GM23338 (cell line): ENCODE results near the gene CUEDC2. TPM values are rescaled to one million over a fixed set of nuclear protein-coding genes. Genes with fewer than 3 reads are reported as not detected.

ENCODE experiments used
- ATAC-seq: fragments of 200-7000 bp; cut with Tn5 transposase; 3 replicates; pipeline ENCODE4 v1.9.1; 2020
- DNase-seq: peaks from one replicate; pipeline ENCODE4 v3.0.0-alpha.2; 2015; ENCODE audit warnings: low spot score
- H2AFZ ChIP-seq: fragments of 200-600 bp; sonication (generic); 2 replicates; pipeline ENCODE4 v1.8.0; 2016; ENCODE audit warnings: antibody characterized with exemption, mild to moderate bottlenecking, moderate library complexity
- H3F3A ChIP-seq: fragments of 200-600 bp; sonication (generic); replicated peaks from 2 replicates; pipeline ENCODE4 v1.8.0; 2017; ENCODE audit warnings: antibody characterized with exemption, mixed run types, low read depth
- H3K27ac ChIP-seq: fragments of 200-600 bp; sonication (generic); 2 replicates; pipeline ENCODE4 v1.6.1; 2016; ENCODE audit warnings: low read depth
- H3K27me3 ChIP-seq: fragments of 200-600 bp; sonication (generic); 2 replicates; pipeline ENCODE4 v1.8.0; 2016; ENCODE audit warnings: mild to moderate bottlenecking, mixed run types, moderate library complexity; ENCODE audit not compliant: insufficient read depth
- H3K36me3 ChIP-seq: fragments of 200-600 bp; sonication (generic); 2 replicates; pipeline ENCODE4 v1.8.0; 2016; ENCODE audit warnings: mild to moderate bottlenecking; ENCODE audit not compliant: insufficient read depth
- H3K4me1 ChIP-seq: fragments of 200-600 bp; sonication (generic); 2 replicates; pipeline ENCODE4 v1.8.0; 2016; ENCODE audit warnings: mild to moderate bottlenecking, moderate library complexity; ENCODE audit not compliant: insufficient read depth
- H3K4me2 ChIP-seq: fragments of 200-600 bp; sonication (generic); 2 replicates; pipeline ENCODE4 v1.7.1; 2017; ENCODE audit warnings: mixed run types
- H3K4me3 ChIP-seq: fragments of 200-600 bp; sonication (generic); 2 replicates; pipeline ENCODE4 v1.6.1; 2016; ENCODE audit warnings: mixed run types
- H3K79me2 ChIP-seq: fragments of 200-600 bp; sonication (generic); replicated peaks from 2 replicates; pipeline ENCODE4 v1.8.0; 2017; ENCODE audit warnings: mild to moderate bottlenecking; ENCODE audit not compliant: insufficient read depth
- H3K9me2 ChIP-seq: fragments of 200-600 bp; sonication (generic); 2 replicates; pipeline ENCODE4 v1.8.0; 2017; ENCODE audit not compliant: insufficient read depth
- H4K20me1 ChIP-seq: fragments of 200-600 bp; sonication (generic); replicated peaks from 2 replicates; pipeline ENCODE4 v1.8.0; 2017; ENCODE audit warnings: mild to moderate bottlenecking; ENCODE audit not compliant: insufficient read depth
- H3K27ac Mint-ChIP-seq: 2 replicates; pipeline ENCODE4 v1.8.0; 2020; ENCODE audit warnings: inconsistent platforms, mild to moderate bottlenecking, moderate library complexity, mixed read lengths
- H3K27me3 Mint-ChIP-seq: 3 replicates; pipeline ENCODE4 v1.8.0; 2022; ENCODE audit warnings: low read depth, mild to moderate bottlenecking, moderate library complexity, mixed read lengths, inconsistent platforms; ENCODE audit not compliant: insufficient read depth, poor library complexity
- H3K36me3 Mint-ChIP-seq: 3 replicates; pipeline ENCODE4 v1.8.0; 2021; ENCODE audit warnings: low read depth, mild to moderate bottlenecking, inconsistent platforms, moderate library complexity, mixed read lengths
- H3K4me1 Mint-ChIP-seq: 3 replicates; pipeline ENCODE4 v1.8.0; 2020; ENCODE audit warnings: mild to moderate bottlenecking, inconsistent platforms, mixed read lengths
- H3K4me3 Mint-ChIP-seq: 3 replicates; pipeline ENCODE4 v1.8.0; 2021; ENCODE audit warnings: moderate library complexity, mild to moderate bottlenecking, inconsistent platforms, mixed read lengths
- H3K9me3 Mint-ChIP-seq: 3 replicates; pipeline ENCODE4 v1.8.0; 2020; ENCODE audit warnings: moderate library complexity, mild to moderate bottlenecking, inconsistent platforms, mixed read lengths
- CREB1 ChIP-seq: fragments of 250-450 bp; sonication (Bioruptor Pico); IDR thresholded peaks from 2 replicates; pipeline ENCODE4 v1.5.0; 2020; ENCODE audit warnings: low read depth, mild to moderate bottlenecking, moderate library complexity
- CTCF ChIP-seq, 2 experiments: fragments of 200-600 bp in 1 of 2; sonication (generic) in 1 of 2; conservative IDR thresholded peaks; 2 replicates each; pipeline versions ENCODE4 v1.5.1 to v1.6.1; 2016 to 2017; ENCODE audit warnings: antibody characterized with exemption in 2 of 2, low read depth in 2 of 2, mild to moderate bottlenecking in 2 of 2, moderate library complexity in 1 of 2
- ETS1 ChIP-seq: IDR thresholded peaks from 2 replicates; pipeline ENCODE4 v1.6.1; 2016; ENCODE audit warnings: antibody characterized with exemption
- EZH2 ChIP-seq: fragments of 200-600 bp; sonication (generic); IDR thresholded peaks from one replicate; pipeline ENCODE4 v1.8.0; 2017; ENCODE audit warnings: antibody characterized with exemption, mild to moderate bottlenecking, low read depth; ENCODE audit not compliant: unreplicated experiment
- EZH2phosphoT487 ChIP-seq: fragments of 200-600 bp; sonication (generic); IDR thresholded peaks from one replicate; pipeline ENCODE4 v1.8.1; 2018; ENCODE audit warnings: antibody characterized with exemption; ENCODE audit not compliant: unreplicated experiment
- JUNB ChIP-seq: IDR thresholded peaks from one replicate; pipeline ENCODE4 v1.6.1; 2016; ENCODE audit warnings: antibody characterized with exemption; ENCODE audit not compliant: unreplicated experiment
- NANOG ChIP-seq: IDR thresholded peaks from 2 replicates; pipeline ENCODE4 v1.6.1; 2016; ENCODE audit warnings: antibody characterized with exemption, borderline replicate concordance
- POLR2AphosphoS5 ChIP-seq: IDR thresholded peaks from 2 replicates; pipeline ENCODE4 v1.6.1; 2016; ENCODE audit warnings: antibody characterized with exemption, low read depth
- REST ChIP-seq: IDR thresholded peaks from one replicate; pipeline ENCODE4 v1.6.1; 2018; ENCODE audit warnings: antibody characterized with exemption; ENCODE audit not compliant: unreplicated experiment
- STAT1 ChIP-seq: IDR thresholded peaks from one replicate; pipeline ENCODE4 v1.6.1; 2016; ENCODE audit warnings: antibody characterized with exemption; ENCODE audit not compliant: unreplicated experiment
- ZNF114 ChIP-seq: fragments of 250-450 bp; sonication (Bioruptor Pico); IDR thresholded peaks from 2 replicates; pipeline ENCODE4 v1.5.0; 2020; ENCODE audit warnings: mild to moderate bottlenecking, moderate library complexity
- ZNF331 ChIP-seq: fragments of 250-450 bp; sonication (Bioruptor Pico); IDR thresholded peaks from 2 replicates; pipeline ENCODE4 v1.5.0; 2020; ENCODE audit warnings: low read depth, mild to moderate bottlenecking, moderate library complexity
- ZNF462 ChIP-seq: fragments of 250-450 bp; sonication (Bioruptor Pico); IDR thresholded peaks from 2 replicates; pipeline ENCODE4 v1.5.0; 2020; ENCODE audit warnings: mild to moderate bottlenecking, moderate library complexity
- polyA plus RNA-seq: library from polyadenylated mRNA; unstranded; fragments of >200 nt; fragmentation: Nextera tagmentation; extraction: Ambion mirVana; gene quantifications from 2 replicates; pipeline ENCODE4 v1.2.1, GENCODE V29; 2016
- total RNA-seq: library from RNA; depleted of rRNA; stranded (reverse); fragments of >200 nt; shearing (Covaris generic); gene quantifications from 2 replicates; pipeline ENCODE4 v1.2.3, GENCODE V29; 2014

Gene CUEDC2
- total and polyA plus RNA-seq, 2 experiments from 2014 or later, result 39.2 to 47.3 TPM

GRCh38 chr10:102435529-102436233 is 3.3 kb upstream of the CUEDC2 start:
- Histone ChIP-seq H3F3A (0 out of 2 replicates have a peak, but pooled peaks cover 4% of the 10 kb centered on the region), H3K27me3 (peaks cover 56% of the 10 kb centered on the region), H4K20me1 (no peaks in the 10 kb centered on the region; the same call in 1 of the 2 replicates), H3K9me2 (no peaks in the 10 kb centered on the region), H3K27ac (no peak overlapping the region), H3K4me3 (peak overlapping the region; percentile 50), H3K79me2 (no peaks in the 10 kb centered on the region; the same call in 1 of the 2 replicates), H3K36me3 (no peaks in the 10 kb centered on the region), H3K4me2 (peak overlapping the region; percentile 78), H3K4me1 (peaks cover 21% of the 10 kb centered on the region), H2AFZ (0 out of 2 replicates have a peak overlapping the region, but pooled peaks have one; percentile 59)
- TF ChIP-seq EZH2 (no peak), JUNB (no peak), STAT1 (no peak), NANOG (no peak), POLR2AphosphoS5 (no peak), ZNF331 (CRISPR knock-in tag) (no peak), CTCF (conservative IDR thresholded peaks at IDR 0.05; ENCODE audit: low read depth in 2 of 2) (no peak), CREB1 (CRISPR knock-in tag) (no peak), REST (no peak), ZNF462 (CRISPR knock-in tag) (no peak), ZNF114 (CRISPR knock-in tag) (no peak), EZH2phosphoT487 (no peak), ETS1 (no peak)
- ATAC-seq (peak; percentile 58), DNase-seq (peak; percentile 74)
- Mint-ChIP-seq H3K9me3 (no peaks in the 10 kb centered on the region), H3K36me3 (peaks cover 4% of the 10 kb centered on the region; the same call in 2 of the 3 replicates), H3K27me3 (peaks cover 53% of the 10 kb centered on the region), H3K4me3 (peak overlapping the region; percentile 67), H3K27ac (no peak overlapping the region), H3K4me1 (peaks cover 26% of the 10 kb centered on the region)
